Measurements from ENCODE around the gene GOLPH3L.

DNA sequence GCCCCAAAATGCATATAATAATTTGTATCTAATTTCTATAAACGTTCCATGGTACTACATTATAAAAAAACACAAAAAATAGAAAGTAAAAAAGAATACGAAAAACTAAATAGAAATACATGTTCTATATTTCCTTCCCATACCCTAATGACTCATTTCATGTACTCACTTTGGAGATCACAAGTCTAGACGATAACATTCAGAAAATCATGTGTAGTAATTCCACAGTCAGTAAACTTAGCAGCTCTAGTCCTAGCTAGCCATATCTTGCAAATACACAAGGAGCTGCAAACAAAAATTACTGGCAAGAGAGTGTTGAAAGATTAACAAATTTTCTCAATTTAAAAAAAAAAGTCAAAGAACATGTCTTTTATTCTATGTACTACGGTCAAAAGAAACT lies 1.4 kb downstream of the GOLPH3L start:
- TF ChIP-seq, protein P1, sequence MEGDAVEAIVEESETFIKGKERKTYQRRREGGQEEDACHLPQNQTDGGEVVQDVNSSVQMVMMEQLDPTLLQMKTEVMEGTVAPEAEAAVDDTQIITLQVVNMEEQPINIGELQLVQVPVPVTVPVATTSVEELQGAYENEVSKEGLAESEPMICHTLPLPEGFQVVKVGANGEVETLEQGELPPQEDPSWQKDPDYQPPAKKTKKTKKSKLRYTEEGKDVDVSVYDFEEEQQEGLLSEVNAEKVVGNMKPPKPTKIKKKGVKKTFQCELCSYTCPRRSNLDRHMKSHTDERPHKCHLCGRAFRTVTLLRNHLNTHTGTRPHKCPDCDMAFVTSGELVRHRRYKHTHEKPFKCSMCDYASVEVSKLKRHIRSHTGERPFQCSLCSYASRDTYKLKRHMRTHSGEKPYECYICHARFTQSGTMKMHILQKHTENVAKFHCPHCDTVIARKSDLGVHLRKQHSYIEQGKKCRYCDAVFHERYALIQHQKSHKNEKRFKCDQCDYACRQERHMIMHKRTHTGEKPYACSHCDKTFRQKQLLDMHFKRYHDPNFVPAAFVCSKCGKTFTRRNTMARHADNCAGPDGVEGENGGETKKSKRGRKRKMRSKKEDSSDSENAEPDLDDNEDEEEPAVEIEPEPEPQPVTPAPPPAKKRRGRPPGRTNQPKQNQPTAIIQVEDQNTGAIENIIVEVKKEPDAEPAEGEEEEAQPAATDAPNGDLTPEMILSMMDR (IDR thresholded peaks at IDR 0.05): no peak
- no peak for TF ChIP-seq SIN3A (IDR thresholded peaks at IDR 0.05; ENCODE audit: borderline replicate concordance, insufficient read depth, low read depth, low read length)
- TF ChIP-seq, protein P2, sequence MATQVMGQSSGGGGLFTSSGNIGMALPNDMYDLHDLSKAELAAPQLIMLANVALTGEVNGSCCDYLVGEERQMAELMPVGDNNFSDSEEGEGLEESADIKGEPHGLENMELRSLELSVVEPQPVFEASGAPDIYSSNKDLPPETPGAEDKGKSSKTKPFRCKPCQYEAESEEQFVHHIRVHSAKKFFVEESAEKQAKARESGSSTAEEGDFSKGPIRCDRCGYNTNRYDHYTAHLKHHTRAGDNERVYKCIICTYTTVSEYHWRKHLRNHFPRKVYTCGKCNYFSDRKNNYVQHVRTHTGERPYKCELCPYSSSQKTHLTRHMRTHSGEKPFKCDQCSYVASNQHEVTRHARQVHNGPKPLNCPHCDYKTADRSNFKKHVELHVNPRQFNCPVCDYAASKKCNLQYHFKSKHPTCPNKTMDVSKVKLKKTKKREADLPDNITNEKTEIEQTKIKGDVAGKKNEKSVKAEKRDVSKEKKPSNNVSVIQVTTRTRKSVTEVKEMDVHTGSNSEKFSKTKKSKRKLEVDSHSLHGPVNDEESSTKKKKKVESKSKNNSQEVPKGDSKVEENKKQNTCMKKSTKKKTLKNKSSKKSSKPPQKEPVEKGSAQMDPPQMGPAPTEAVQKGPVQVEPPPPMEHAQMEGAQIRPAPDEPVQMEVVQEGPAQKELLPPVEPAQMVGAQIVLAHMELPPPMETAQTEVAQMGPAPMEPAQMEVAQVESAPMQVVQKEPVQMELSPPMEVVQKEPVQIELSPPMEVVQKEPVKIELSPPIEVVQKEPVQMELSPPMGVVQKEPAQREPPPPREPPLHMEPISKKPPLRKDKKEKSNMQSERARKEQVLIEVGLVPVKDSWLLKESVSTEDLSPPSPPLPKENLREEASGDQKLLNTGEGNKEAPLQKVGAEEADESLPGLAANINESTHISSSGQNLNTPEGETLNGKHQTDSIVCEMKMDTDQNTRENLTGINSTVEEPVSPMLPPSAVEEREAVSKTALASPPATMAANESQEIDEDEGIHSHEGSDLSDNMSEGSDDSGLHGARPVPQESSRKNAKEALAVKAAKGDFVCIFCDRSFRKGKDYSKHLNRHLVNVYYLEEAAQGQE (IDR thresholded peaks at IDR 0.05; ENCODE audit: insufficient read depth in 1 of 2, low read depth in 2 of 2, low read length in 1 of 2): no peak

Data from Panc1 (cell line).